NCI-H524 treated with DMSO at 0.1 percent for 48 hours (cell line): ENCODE results near the gene KCNJ15.

Experiments used
- DNase-seq: peaks from one replicate; lab custom pipeline; 2025; lab: John Stamatoyannopoulos, UW

Gene KCNJ15

GRCh38 chr21:38354746-38355145 lies 98.0 kb downstream of the KCNJ15 start:
- no peak for DNase-seq

DNA sequence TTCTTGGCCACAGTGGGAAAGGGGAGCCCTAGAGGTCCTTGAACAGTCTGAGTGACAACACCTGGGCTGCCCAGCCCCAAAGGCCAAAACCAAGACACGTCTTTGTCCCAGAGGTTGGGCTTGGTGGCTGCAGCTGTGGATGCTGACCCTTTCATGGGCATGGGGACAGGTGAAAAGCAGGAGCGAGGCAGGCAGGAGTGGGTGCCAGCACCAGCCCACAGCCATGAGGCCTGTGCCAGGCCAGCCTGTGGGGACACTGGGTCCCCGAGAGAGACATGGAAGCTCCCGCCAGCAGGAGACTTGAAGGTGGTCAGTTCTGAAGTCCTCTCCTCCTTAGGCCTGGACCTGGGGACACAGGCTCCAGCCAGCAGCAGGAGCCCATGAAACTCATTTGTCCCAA lies 98.6 kb downstream of the KCNJ15 start:
- no peak for DNase-seq

- no peak for DNase-seq
Observed at GRCh38 chr21:38355992-38356781, 99.4 kb downstream of the KCNJ15 start.
